Uterus (tissue), 2 donors: Measurements from ENCODE around the gene KYNU.

Experiments
- CTCF ChIP-seq, 4 experiments: fragments of 200-600 bp in 2 of 4; fragments of 450-650 bp in 2 of 4; sonication (generic) in 2 of 4; IDR thresholded peaks; one replicate each; pipeline ENCODE4 v1.5.1; 2016 to 2019; ENCODE audit warnings: antibody characterized with exemption in 4 of 4, mild to moderate bottlenecking in 2 of 4, moderate library complexity in 1 of 4
- POLR2A ChIP-seq, 2 donors: fragments of 450-650 bp; IDR thresholded peaks; one replicate each; pipeline ENCODE4 v1.6.1; 2016; ENCODE audit warnings: antibody characterized with exemption in 2 of 2, mild to moderate bottlenecking in 1 of 2, moderate library complexity in 1 of 2

- TF ChIP-seq POLR2A (IDR thresholded peaks at IDR 0.05): no peak
- no peak for TF ChIP-seq CTCF (IDR thresholded peaks at IDR 0.05)
These were observed 41.2 kb downstream of the KYNU start for GRCh38 chr2:142918624-142919023.
